Measurements from ENCODE around the gene SLX9.

SLX9 gene

DNA sequence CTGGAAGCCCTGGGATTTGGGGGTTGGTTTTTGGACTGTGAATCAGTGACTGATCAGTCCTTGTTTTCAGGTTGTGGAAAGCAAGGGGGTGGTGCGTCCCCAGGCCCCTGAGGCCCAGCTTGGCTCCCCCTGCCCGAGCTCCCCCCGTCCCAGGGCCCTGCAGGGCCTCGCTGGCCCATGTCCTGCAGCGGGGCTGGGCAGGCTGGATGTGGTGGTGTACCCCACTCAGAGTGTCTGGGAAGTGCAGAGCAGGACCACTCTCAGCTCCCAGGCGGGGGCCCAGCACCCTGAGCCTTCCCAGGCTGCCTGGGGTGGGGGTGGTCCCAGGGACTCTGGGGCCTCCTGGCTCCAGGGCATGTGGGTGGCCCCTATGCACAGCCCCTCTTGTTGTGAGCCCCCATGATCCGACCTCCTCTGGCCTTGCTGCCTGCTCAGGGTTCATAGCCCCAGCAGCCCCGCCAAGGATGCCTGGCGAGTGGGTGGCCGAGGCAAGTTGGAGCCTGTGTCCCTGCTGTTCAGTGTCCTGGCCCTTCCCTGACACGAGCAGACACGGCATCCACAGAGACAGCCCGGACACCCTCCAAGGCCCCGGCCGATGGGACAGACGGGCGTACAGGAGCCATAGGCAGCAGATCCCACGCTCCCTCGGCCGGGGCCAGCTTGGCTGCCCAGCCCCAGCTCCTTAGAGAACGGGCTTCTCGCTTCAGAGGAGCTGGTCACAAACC, 37.9 kb downstream of the SLX9 start:
- DNase-seq (ENCODE audit: low read depth in 2 of 2), result no peak

DNA sequence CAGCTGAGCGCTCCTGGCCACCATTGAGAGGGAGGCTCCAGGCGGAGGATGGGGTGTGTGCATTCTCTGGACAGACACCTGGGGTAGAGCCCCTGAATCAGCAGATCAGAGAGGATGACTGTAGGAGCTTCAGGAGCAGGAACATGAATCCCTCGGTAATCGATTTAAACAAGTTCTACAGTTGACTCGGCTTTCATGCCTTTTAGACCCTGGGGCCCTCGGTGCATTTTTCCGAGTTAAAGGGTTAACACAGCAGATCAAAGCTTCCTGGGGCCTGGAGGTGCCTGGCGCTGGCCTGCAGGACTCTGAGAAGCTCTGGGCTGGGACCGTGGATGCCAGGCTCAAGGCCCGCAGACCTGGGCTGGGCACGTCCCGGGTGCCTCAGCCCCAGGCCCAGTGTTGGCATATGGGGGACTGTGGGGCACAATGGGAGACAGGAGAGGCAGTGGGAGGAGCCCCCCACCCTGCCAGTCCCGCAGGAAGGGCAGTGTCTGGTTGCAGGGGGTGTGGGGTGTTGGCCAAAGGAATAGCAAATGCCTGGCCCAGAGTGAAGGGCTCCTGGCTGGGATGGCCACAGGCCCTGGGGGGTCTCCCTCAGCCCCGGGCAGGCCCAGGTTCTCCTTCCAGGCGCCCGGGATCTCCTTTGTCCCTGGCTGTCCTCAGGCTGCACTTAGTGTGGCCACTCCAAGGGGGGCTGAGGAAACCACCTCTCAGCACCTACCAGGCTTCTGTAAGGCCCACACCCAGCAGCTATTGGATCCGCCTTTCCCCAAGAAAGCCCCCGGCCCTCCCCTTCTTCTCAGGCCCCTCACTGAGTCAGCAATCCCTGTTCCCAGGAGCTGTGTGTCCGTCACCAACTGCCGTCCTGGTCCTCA, 40.1 kb downstream of the SLX9 start:
- no peak for DNase-seq (ENCODE audit: low read depth in 2 of 2)

DNA sequence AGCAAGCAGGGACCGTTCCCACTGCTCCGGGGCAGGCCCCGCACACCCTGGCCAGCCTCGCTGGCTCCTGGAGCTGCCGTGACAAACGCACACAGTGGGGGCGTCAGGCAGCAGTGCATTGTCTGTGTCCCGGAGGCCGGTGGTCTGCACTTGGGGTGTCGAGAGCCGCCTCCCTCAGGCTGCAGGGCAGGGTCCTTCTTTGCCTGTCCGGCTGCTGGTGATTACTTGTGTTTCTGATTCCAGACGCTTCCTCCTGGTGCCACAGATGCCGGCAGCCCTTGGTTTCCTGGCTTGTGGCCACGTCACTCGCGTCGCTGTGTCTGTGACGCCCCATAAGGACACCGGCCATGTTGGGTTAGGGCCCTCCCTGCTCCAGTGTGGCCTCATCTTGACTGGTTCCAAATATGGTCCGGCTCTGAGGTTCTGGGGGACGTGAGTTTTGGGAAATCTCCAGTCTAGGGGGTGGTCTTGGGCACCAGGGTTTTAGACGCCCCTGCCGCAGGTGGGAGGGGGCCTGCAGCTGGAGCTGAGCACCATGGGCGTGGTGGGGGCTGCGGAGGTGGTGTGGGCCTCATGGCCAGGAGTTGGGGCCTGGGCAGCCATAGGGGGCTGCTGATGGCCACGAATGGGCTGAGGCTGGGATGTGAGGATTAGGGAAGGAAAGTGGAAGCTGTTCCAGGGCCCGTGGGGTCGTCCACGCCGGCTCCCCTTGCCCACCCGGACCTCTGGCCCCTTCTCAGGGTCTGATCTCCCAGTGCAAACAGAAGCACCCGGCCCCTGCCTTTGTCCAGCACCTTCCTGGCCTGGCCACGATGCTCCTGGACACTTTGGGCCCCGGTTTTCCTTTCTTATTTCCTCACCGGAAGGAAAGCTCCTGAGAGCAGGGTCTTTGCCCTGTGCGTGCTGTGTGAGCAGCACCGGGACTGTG, 41.0 kb downstream of the SLX9 start:
- no peak for DNase-seq (ENCODE audit: low read depth in 2 of 2)

DNA sequence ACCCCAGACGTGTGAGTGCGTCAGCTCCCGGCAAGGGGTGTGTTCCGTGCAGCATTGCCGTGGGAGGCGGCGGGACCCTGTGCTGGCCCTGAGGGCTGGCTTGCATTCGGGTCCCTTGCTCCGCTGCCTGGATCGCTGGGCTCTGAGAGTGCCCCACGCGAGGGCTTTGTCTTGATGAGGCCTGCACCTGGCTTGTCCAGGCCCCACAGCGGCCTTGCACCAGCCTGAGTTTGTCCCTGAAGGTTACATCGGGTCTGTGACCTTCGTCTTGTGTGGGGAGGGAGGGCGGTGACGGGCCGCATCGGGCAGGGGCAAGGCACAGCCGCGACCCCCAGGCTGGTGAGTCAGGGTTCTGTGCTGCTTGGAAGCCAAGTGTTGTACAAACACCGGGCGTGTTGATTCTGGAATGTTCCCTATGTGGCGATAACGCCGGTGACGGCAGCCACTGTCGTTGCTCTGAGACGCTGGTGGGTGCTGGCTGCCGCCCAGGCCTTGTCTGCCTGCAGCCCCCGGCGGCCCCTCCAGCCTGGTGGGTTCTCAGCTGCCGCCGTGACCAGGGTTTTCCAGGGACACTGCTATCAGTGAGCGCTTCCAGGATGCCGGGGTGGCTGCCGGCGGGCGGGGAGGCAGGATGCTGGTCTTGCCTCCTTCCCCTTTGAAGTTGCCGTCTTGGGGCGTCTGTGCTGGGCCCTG, 42.9 kb downstream of the SLX9 start:
- no peak for DNase-seq (ENCODE audit: low read depth in 2 of 2)

DNA sequence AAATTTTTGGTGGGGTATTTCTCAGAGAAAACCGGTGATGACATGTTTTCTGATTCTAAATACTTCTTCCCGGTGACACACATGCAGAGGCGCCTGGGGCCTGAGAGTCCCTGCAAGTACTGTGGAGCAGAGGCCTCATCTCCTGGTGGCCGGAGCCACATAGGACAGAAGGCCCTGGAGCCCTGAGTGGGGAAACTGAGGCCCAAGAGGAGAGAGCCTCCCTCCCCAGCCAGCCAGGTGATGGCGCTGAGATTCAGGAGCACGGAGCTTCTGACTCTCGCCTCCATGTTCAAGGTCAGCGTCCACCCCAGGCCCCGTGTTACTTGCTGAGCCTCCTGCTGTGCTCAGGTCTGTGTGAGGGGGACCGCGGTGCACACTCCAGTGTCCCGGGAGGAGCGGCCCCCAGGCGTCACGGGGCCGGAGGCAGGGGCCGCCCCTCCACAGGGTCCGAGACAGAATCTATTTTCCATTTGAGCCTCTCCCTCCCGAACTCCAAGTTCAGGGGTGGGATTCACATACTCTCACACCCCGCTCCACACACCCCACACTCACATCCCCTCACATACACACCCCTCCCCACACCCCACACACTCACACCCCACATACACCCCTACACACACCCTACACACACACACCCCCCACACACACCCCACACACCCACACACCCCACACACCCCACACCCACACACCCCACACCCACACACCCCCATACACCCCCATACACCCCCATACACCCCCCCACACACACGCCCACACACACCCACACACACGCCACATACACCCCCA, 43.8 kb downstream of the SLX9 start:
- DNase-seq (ENCODE audit: low read depth in 2 of 2), result no peak

DNA sequence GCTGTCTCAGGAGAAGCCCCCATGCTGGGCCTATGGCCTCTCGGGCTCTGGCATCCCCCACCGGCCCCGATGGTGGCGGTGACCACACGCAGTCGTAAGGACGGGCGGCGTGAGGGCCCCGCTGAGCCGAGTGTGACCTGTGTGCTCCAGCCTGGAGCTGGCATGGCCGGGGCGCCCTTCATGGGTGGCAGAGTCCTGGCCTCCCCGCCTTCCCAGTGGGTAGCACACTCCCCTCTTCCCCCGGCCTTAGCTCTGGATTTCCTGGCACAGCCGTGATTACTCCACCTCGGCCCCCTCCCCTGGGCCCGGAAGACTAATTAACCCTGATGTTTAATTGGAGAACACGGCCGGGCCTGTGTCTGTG, 44.6 kb downstream of the SLX9 start:
- no peak for DNase-seq (ENCODE audit: low read depth in 2 of 2)

DNA sequence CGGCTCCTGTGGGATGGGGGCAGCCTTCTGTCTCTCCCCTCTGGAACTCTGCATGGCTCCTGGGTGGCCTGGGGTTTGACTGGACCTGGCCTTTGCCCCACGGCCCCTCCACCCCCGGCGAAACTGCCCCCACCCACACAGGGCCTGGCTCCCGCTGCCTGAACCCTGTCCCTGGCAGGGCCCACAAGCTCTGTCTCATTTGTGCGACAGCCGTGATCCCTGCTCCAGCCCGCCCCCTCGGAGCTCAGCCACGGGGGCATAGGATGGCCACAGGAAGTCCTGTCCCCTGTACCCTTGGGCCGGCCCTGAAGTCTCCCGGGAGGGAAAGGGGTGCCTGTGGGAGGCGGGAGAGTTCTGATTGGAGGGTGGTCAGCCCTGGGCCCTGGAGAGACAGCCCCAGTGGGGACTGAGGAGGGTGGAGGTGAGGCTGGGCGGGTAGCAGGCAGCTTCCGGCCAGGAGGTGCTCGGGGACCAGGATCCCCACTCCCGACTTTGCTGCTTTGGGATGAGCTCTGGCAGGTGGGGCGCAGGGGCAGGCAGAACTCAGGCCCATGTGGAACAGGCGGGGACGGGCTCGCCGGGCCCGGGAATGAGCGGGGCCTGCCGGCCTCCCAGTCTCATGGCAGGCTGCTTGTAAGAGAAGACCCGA, 45.1 kb downstream of the SLX9 start:
- DNase-seq (ENCODE audit: low read depth in 2 of 2), result no peak

DNA sequence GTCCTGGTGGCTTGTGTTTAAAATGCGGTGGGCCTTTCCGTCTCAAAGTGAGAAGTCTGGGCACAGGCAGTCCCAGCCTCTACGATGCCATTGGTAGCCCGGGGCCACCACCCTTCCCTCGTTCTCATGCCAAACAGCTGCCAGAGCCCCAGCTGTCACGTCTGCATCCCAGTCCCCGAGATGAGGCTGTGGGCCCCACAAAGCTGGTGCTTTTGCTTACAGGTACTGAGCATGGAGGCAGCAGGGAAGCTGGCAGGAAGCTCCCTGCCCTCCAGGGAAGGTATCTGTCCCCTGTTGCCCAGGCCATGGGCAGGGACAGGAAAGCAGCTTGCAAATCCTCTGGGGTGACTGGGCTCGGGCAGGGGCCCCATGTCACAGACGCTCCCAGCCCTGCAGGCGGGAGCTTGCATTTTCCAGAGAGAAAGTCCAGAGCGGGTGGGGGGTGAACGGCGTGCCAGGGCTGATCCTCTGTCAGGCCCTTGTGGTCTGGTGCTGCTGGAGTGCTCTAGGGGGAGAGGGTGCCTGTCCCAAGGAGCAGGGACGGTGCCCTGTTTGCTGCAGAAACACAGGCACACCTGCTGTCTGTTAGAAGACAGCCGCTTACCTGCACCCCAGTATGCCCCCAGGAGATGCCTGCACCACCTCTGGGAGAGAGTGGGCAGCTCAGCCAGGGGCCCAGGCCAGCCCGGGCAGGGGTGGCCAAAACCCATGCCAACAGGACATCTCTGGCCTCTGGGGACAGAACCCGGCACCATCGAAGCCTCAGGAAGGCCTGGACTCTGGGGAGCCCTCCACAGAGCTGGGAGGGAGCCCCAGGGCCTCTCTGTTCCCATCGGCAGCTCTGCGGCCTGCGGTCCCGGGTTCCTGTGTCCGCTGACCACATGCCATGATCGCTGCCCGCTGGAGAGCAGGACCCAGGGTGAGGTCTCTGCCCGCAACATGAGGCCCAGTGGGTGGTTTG, 45.9 kb downstream of the SLX9 start:
- no peak for DNase-seq (ENCODE audit: low read depth in 2 of 2)

DNA sequence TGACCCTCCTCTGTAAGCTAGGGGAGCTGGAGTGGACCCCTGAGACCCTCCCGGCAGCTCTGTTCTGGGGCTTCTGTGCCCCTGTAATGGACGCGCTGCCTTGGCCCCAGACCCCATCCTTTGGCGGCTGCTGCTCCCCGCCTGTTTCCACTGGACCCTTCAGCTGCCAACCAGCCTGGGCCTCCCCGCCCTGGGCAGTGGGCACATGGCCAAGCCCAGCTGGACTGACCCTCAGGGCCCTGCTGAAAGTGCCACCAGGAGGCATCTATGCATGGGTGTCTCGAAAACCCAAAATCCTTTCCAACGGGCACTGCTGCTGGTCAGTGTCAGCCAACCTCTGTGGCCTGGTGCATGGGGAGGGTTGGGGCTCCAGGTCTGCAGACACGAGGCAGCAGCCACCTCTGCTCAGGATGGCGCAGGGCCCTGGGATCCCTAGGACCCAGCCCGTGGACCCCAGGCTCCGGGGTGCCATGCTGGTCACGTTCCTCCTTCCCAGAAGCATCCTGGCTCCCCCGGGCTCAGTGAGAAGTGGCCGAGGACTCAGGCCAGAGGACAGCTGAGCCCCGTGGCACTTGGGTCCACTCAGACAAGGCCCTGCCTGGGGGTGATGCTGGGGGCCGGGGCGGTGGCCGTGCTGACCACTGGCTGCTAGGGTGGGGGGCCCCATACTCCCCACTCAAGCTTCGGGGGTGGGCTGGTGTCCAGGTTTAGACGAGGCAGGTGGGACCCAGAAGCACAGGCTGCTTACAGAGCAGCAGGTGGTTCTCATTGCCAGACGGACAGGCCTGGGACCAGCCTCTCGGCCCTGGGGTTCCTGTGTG, 46.9 kb downstream of the SLX9 start:
- no peak for DNase-seq (ENCODE audit: low read depth in 2 of 2)

DNA sequence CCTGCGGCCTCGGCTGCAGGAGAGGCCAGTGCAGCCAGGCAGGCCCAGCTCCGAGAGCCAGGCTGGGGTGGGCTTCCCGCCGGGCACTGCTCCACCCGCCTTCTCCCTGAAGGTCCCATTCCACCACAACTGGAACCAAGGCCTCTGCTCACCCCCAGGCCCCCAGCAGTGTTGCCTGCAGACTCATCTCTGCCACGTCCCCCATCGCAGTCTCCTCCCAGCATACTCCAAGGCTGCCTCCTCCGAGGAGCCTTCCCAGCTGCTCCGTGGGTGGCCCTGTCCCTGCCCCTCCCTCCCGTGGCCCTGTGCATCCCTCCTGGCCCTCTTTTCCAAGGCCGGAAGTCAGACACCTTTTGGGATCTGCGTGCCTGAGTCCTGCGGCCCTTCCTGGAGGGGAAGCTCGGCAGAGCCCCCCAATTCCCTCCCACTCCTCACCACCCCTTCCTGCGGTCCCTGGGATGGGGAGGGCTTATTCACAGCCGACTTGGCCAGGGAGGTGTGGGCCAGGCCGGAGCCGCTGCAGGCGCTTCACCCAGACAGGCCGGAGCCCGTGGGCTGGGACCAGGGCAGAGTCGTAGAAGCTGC, 47.6 kb downstream of the SLX9 start:
- DNase-seq (ENCODE audit: low read depth in 2 of 2), result no peak

DNA sequence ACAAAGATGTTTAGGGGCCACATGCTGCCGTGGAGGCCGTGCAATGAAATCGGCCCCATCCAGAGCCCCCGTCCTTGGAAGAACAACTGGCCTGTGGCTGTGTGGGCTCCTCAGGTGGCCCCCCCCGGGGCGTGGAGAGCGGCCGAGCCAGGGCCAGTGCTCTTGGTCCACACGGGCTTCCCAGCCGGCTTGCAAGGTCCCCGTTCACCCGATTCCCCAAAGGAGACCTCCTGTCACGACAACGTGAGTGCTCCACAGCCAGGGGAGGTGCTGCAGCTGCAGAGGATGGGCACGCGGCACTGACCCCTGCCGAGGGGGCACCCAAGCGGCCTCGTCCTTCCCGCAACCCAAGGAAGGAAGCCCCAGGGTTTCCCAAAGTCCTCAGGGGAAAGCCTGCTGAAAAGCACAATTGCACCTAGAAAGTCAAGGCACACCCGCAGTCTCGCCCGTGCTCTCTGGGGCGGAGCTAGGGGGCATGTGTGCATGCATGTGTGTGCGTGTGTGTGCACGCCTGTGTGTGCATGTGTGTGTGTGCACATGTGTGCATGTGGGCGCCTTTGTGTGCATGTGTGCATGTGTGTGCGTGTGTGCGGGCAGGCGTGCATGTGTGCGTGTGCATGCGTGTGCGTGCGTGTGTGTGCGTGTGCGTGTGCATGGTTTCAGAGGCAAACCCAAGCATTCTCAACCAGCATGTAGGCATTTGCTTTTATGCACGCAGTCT, 48.2 kb downstream of the SLX9 start:
- no peak for DNase-seq (ENCODE audit: low read depth in 2 of 2)

DNA sequence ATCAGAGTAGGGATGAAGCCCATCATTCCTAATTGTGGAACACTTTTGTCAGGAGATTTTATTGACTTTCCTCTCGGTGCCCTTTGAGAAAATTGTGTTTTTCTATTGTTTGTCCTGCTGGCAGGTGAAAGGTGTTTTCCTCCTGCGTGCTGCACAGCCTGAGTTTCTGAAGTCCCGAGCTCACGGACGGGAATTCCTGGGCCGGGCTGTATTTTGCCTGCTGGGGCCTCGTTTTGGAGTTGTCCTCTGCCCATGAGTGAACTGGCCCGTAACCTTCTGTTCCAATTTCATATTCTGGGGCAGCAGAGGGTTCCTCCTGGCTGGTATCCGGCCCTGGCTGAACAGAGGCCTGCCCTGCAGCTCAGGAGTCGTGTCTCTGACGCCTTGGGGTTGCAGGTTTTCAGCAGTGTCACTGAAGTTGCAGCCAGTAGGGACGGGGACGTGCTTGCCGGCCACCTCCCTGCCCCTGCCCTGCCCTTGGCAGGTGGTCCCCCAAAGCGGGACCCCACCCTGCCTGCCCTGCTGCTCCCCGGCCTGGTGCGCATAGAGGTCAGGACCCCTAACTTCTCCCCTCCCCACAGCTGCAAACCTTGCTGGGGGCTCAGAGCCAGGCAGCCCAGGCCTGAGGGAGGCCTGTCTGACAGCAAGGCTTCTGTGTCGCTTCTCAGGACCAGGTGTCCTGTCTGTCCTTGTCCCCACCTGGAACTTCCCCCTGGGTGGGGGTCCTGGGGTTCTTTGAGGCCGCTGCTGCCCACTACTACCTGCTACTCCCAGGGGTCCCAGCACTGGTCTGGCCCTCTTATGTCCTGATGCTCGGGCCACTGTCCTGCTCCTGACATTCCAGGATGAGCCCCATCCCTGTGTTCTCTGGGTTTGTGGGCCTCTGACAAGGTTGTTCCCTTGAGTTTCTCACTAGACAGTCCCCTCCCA, 49.0 kb downstream of the SLX9 start:
- no peak for DNase-seq (ENCODE audit: low read depth in 2 of 2)

DNA sequence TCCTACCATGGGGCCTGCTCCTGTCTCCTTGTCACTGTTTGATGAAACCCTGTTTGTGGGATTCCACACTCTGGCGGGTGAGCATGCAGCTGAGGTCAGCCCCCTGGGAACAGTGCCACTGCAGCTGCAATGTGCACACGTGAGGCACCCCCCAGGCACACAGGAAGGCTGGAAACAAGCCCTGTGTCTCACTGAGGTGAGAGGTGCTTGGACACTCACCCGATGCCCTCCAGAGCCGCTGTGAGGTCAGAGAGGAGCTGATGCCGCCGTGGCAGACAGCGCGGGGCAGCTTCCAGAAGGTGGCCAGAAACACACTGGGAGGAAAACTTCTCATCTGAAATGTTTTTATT, 49.7 kb downstream of the SLX9 start:
- no peak for DNase-seq (ENCODE audit: low read depth in 2 of 2)

DNA sequence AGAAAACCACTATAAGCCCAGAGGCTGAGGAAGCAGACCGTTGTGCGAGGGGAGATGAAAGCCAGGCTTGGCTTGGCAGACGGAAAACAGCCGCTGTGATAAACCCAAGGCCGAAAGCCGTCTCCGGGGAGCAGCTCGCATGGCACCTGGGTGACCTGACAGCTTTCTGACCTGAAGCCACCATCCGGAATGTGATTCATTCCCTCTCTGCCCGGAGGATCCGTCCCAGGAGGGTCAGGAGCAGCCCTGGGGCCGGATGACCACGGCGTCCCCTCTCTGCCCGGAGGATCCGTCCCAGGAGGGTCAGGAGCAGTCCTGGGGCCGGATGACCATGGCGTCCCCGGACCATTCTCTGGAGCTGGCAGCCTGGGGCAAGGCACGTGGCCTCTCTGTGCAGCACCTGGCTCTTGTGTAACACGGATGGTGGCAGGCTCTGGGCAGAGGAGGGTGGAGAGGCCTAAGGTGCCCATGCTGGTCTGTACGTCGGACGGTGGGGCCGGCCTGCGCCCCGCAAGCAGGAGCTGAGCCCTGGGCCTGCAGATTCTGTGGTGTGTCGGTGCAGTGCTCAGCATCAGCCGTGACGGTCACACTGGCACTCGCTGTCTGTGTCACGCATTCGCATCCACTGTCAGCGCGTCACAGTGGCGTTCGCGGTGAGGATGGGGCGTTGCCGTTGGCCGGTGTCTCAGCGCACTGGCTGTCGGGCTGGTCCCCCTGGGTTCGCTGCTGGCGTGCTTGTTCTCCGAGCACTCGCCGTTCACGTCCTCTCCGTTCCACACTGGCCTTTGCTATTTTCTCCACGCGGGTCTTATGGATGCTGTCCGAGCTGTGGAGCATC, 50.3 kb downstream of the SLX9 start:
- DNase-seq (ENCODE audit: low read depth in 2 of 2), result no peak

DNA sequence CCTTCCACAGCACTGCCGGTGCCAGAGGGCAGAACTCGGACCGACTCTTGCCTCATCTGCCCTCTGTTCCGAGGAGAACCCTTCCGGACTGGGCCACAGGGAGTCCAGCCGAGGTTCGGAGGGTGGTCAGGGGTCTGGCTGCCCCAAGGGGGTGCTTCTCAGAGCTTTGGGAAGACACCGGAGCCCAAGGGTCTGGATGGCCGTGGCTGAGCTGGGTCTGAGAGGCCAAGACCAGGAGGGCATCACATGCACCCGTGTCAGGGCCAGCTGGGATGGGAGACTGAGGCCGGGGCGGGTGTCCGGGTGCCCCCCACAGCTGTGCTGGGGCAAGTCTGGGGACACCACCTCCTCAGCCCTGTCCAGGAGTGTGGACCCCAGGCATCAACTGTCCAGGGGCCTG, 51.1 kb downstream of the SLX9 start:
- no peak for DNase-seq (ENCODE audit: low read depth in 2 of 2)
